H1 (cell line): Measurements from ENCODE around the gene OPHN1. TPM values are rescaled to one million over a fixed set of nuclear protein-coding genes. Genes with fewer than 3 reads are reported as not detected.

Source experiments
- CEBPB ChIP-seq: IDR thresholded peaks from 2 replicates; pipeline ENCODE4 v1.6.1; 2012; ENCODE audit warnings: low read depth, low read length
- CHD7 ChIP-seq: fragments of 300-600 bp; sonication (generic); IDR thresholded peaks from 2 replicates; pipeline ENCODE4 v1.7.1; 2012; ENCODE audit warnings: low read length, moderate library complexity, mild to moderate bottlenecking, inconsistent platforms; ENCODE audit not compliant: insufficient replicate concordance
- EGR1 ChIP-seq: IDR thresholded peaks from 2 replicates; pipeline ENCODE4 v1.6.1; 2011; ENCODE audit warnings: low read depth, low read length, borderline replicate concordance
- GTF2F1 ChIP-seq: IDR thresholded peaks from 2 replicates; pipeline ENCODE4 v1.6.1; 2012; ENCODE audit warnings: low read depth, low read length, improper control_type of control experiment, borderline replicate concordance
- KDM1A ChIP-seq: fragments of 200-600, 300-600 bp; sonication (generic); IDR thresholded peaks from 2 replicates; pipeline ENCODE4 v1.7.1; 2016; ENCODE audit warnings: mild to moderate bottlenecking, low read length, borderline replicate concordance
- KDM5A ChIP-seq: fragments of 200-600 bp; IDR thresholded peaks from 2 replicates; pipeline ENCODE4 v1.7.1; 2012; ENCODE audit warnings: mild to moderate bottlenecking, low read length, inconsistent platforms, mixed read lengths
- MAX ChIP-seq: IDR thresholded peaks from 2 replicates; pipeline ENCODE4 v1.6.1; 2012; ENCODE audit warnings: inconsistent platforms
- POLR2AphosphoS5 ChIP-seq: IDR thresholded peaks from 2 replicates; pipeline ENCODE4 v1.6.1; 2011; ENCODE audit warnings: low read depth, low read length
- SIX5 ChIP-seq: IDR thresholded peaks from 2 replicates; pipeline ENCODE4 v1.6.1; 2011; ENCODE audit warnings: mild to moderate bottlenecking, low read depth, low read length
- SRF ChIP-seq: IDR thresholded peaks from 2 replicates; pipeline ENCODE4 v1.6.1; 2011; ENCODE audit warnings: mild to moderate bottlenecking, low read depth, low read length, moderate library complexity
- USF2 ChIP-seq: IDR thresholded peaks from 2 replicates; pipeline ENCODE4 v1.6.1; 2011; ENCODE audit warnings: low read length, improper control_type of control experiment
- ZNF274 ChIP-seq: IDR thresholded peaks from 2 replicates; pipeline ENCODE4 v1.7.0; 2012; ENCODE audit warnings: low read length, borderline replicate concordance; ENCODE audit errors: extremely low read depth
- polyA plus RNA-seq, 7 experiments: library from polyadenylated mRNA; depleted of rRNA in 3 of 7; stranded (reverse) in 5 of 7; unstranded in 2 of 7; fragments of >200 nt in 5 of 7; fragments of 200-250 nt in 2 of 7; gene quantifications; 1 replicate in 5 of 7; 2 replicates in 1 of 7; 4 replicates in 1 of 7; pipeline versions ENCODE4 v1.2.1 to v1.2.3, GENCODE V29; 2011 to 2013; ENCODE audit warnings: missing spikeins in 2 of 7, mixed read lengths in 2 of 7
- total RNA-seq: library from RNA; stranded (reverse); fragmentation: NEBNext Ultra II Directional; extraction: Animal tissue kit (Norgen Biotek cat#: 25700); gene quantifications from 2 replicates; pipeline ENCODE4 v1.2.1, GENCODE V29; 2021

Gene OPHN1
- total and polyA plus RNA-seq, 2 of the 8 experiments (the other 6 are each of a cell fraction or from before 2014, with no cell fraction given), result 1.2 to 3.5 TPM

DNA sequence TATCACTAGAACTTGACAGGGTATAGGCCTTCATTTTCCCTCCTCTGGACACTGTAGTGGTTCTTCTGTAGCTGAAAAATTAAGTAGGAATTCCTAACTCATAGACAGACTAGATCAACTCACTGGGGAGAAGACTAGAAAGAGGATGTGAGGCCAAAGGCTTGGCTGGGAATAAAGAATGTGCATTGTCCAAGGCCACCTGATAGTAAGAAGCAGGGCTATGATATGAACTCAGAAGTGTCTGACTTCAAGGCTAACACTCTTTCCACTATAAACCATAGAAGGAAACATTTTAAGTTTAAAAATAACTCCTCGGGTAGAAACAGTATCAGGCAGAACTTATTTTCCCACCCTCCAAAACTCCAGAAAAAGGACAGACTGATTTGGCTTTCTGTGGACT is 346.6 kb downstream of the OPHN1 start (continued):
- TF ChIP-seq CHD7 (no peak), KDM5A (no peak), KDM1A (no peak), MAX (no peak), USF2 (no peak), SRF (no peak), SIX5 (no peak), CEBPB (no peak), GTF2F1 (no peak), POLR2AphosphoS5 (no peak), EGR1 (no peak), ZNF274 (no peak)
